ENCODE data around the gene WDR43.

Gene WDR43

GRCh38 chr2:28956415-28956826 is 62.0 kb downstream of the WDR43 start:
- no peak overlapping the region for H3K27ac ChIP-seq (ENCODE audit: insufficient read depth, low read depth, low read length, poor library complexity, severe bottlenecking)
- H3K4me1 ChIP-seq (ENCODE audit: control insufficient read depth, insufficient read depth, low read length): peaks cover 12% of the 10 kb centered on the region
- no peaks in the 10 kb centered on the region for H3K36me3 ChIP-seq (ENCODE audit: control insufficient read depth, insufficient read depth, low read length)
- no peaks in the 10 kb centered on the region for H3K27me3 ChIP-seq (ENCODE audit: control insufficient read depth, insufficient read depth, low read length, poor library complexity, severe bottlenecking)
- WGBS, 2 experiments: 37 to 39% methylated on average over 11 of the region's 11 CpGs
- no peaks in the 10 kb centered on the region for H3K9me3 ChIP-seq (ENCODE audit: control insufficient read depth, low read length)
- H3K4me3 ChIP-seq (ENCODE audit: insufficient read depth, low read depth, low read length): no peak overlapping the region

GRCh38 chr2:28956890-28957289 is 62.4 kb downstream of the WDR43 start:
- Histone ChIP-seq H3K27ac (ENCODE audit: insufficient read depth, low read depth, low read length, poor library complexity, severe bottlenecking) (no peak overlapping the region), H3K4me1 (ENCODE audit: control insufficient read depth, insufficient read depth, low read length) (peaks cover 7% of the 10 kb centered on the region), H3K36me3 (ENCODE audit: control insufficient read depth, insufficient read depth, low read length) (no peaks in the 10 kb centered on the region), H3K4me3 (ENCODE audit: insufficient read depth, low read depth, low read length) (no peak overlapping the region), H3K9me3 (ENCODE audit: control insufficient read depth, low read length) (no peaks in the 10 kb centered on the region), H3K27me3 (ENCODE audit: control insufficient read depth, insufficient read depth, low read length, poor library complexity, severe bottlenecking) (no peaks in the 10 kb centered on the region)
- 70 to 76% methylated on average over 15 of the region's 15 CpGs for WGBS, 2 experiments

GRCh38 chr2:28958689-28959088 is 64.2 kb downstream of the WDR43 start:
- peaks cover 5% of the 10 kb centered on the region for H3K4me1 ChIP-seq (ENCODE audit: control insufficient read depth, insufficient read depth, low read length)
- H3K4me3 ChIP-seq (ENCODE audit: insufficient read depth, low read depth, low read length): no peak overlapping the region
- no peaks in the 10 kb centered on the region for H3K9me3 ChIP-seq (ENCODE audit: control insufficient read depth, low read length)
- no peaks in the 10 kb centered on the region for H3K27me3 ChIP-seq (ENCODE audit: control insufficient read depth, insufficient read depth, low read length, poor library complexity, severe bottlenecking)
- WGBS, 2 experiments: 37% methylated on average over 9 of the region's 9 CpGs
- H3K36me3 ChIP-seq (ENCODE audit: control insufficient read depth, insufficient read depth, low read length): no peaks in the 10 kb centered on the region
- no peak overlapping the region for H3K27ac ChIP-seq (ENCODE audit: insufficient read depth, low read depth, low read length, poor library complexity, severe bottlenecking)

- Histone ChIP-seq H3K36me3 (ENCODE audit: control insufficient read depth, insufficient read depth, low read length) (no peaks in the 10 kb centered on the region), H3K27me3 (ENCODE audit: control insufficient read depth, insufficient read depth, low read length, poor library complexity, severe bottlenecking) (no peaks in the 10 kb centered on the region), H3K4me3 (ENCODE audit: insufficient read depth, low read depth, low read length) (no peak overlapping the region), H3K4me1 (ENCODE audit: control insufficient read depth, insufficient read depth, low read length) (peaks cover 5% of the 10 kb centered on the region), H3K27ac (ENCODE audit: insufficient read depth, low read depth, low read length, poor library complexity, severe bottlenecking) (no peak overlapping the region), H3K9me3 (ENCODE audit: control insufficient read depth, low read length) (no peaks in the 10 kb centered on the region)
- WGBS, 2 experiments: 88 to 89% methylated on average over 5 of the region's 5 CpGs
Measured at GRCh38 chr2:28960401-28960800, 65.9 kb downstream of the WDR43 start.

GRCh38 chr2:28962505-28962904 is 68.0 kb downstream of the WDR43 start:
- no peak overlapping the region for H3K4me3 ChIP-seq (ENCODE audit: insufficient read depth, low read depth, low read length)
- no peaks in the 10 kb centered on the region for H3K9me3 ChIP-seq (ENCODE audit: control insufficient read depth, low read length)
- H3K27ac ChIP-seq (ENCODE audit: insufficient read depth, low read depth, low read length, poor library complexity, severe bottlenecking): no peak overlapping the region
- no peaks in the 10 kb centered on the region for H3K27me3 ChIP-seq (ENCODE audit: control insufficient read depth, insufficient read depth, low read length, poor library complexity, severe bottlenecking)
- no peaks in the 10 kb centered on the region for H3K4me1 ChIP-seq (ENCODE audit: control insufficient read depth, insufficient read depth, low read length)
- H3K36me3 ChIP-seq (ENCODE audit: control insufficient read depth, insufficient read depth, low read length): no peaks in the 10 kb centered on the region
- WGBS, 2 experiments: 95 to 96% methylated on average over 1 of the region's 1 CpG

- no peaks in the 10 kb centered on the region for H3K9me3 ChIP-seq (ENCODE audit: control insufficient read depth, low read length)
- H3K27ac ChIP-seq (ENCODE audit: insufficient read depth, low read depth, low read length, poor library complexity, severe bottlenecking): no peak overlapping the region
- H3K4me3 ChIP-seq (ENCODE audit: insufficient read depth, low read depth, low read length): no peak overlapping the region
- no peaks in the 10 kb centered on the region for H3K36me3 ChIP-seq (ENCODE audit: control insufficient read depth, insufficient read depth, low read length)
- H3K4me1 ChIP-seq (ENCODE audit: control insufficient read depth, insufficient read depth, low read length): no peaks in the 10 kb centered on the region
- H3K27me3 ChIP-seq (ENCODE audit: control insufficient read depth, insufficient read depth, low read length, poor library complexity, severe bottlenecking): no peaks in the 10 kb centered on the region
- WGBS, 2 experiments: 90 to 92% methylated on average over 6 of the region's 6 CpGs
Measured at GRCh38 chr2:28970464-28971160, 76.1 kb downstream of the WDR43 start.

- Histone ChIP-seq H3K27ac (ENCODE audit: insufficient read depth, low read depth, low read length, poor library complexity, severe bottlenecking) (no peak overlapping the region), H3K27me3 (ENCODE audit: control insufficient read depth, insufficient read depth, low read length, poor library complexity, severe bottlenecking) (no peaks in the 10 kb centered on the region), H3K9me3 (ENCODE audit: control insufficient read depth, low read length) (no peaks in the 10 kb centered on the region), H3K4me1 (ENCODE audit: control insufficient read depth, insufficient read depth, low read length) (no peaks in the 10 kb centered on the region), H3K36me3 (ENCODE audit: control insufficient read depth, insufficient read depth, low read length) (no peaks in the 10 kb centered on the region), H3K4me3 (ENCODE audit: insufficient read depth, low read depth, low read length) (no peak overlapping the region)
- 93% methylated on average over 6 of the region's 6 CpGs for WGBS, 2 experiments
Measured at GRCh38 chr2:28972778-28973335, 78.4 kb downstream of the WDR43 start.

GRCh38 chr2:28974252-28974651 is 79.8 kb downstream of the WDR43 start:
- no peak overlapping the region for H3K27ac ChIP-seq (ENCODE audit: insufficient read depth, low read depth, low read length, poor library complexity, severe bottlenecking)
- WGBS, 2 experiments: 93 to 99% methylated on average over 4 of the region's 4 CpGs
- no peaks in the 10 kb centered on the region for H3K36me3 ChIP-seq (ENCODE audit: control insufficient read depth, insufficient read depth, low read length)
- peaks cover 4% of the 10 kb centered on the region for H3K4me1 ChIP-seq (ENCODE audit: control insufficient read depth, insufficient read depth, low read length)
- H3K4me3 ChIP-seq (ENCODE audit: insufficient read depth, low read depth, low read length): no peak overlapping the region
- no peaks in the 10 kb centered on the region for H3K27me3 ChIP-seq (ENCODE audit: control insufficient read depth, insufficient read depth, low read length, poor library complexity, severe bottlenecking)
- no peaks in the 10 kb centered on the region for H3K9me3 ChIP-seq (ENCODE audit: control insufficient read depth, low read length)

- no peaks in the 10 kb centered on the region for H3K27me3 ChIP-seq (ENCODE audit: control insufficient read depth, insufficient read depth, low read length, poor library complexity, severe bottlenecking)
- H3K4me1 ChIP-seq (ENCODE audit: control insufficient read depth, insufficient read depth, low read length): peaks cover 5% of the 10 kb centered on the region
- no peak overlapping the region for H3K4me3 ChIP-seq (ENCODE audit: insufficient read depth, low read depth, low read length)
- no peak overlapping the region for H3K27ac ChIP-seq (ENCODE audit: insufficient read depth, low read depth, low read length, poor library complexity, severe bottlenecking)
- 91 to 100% methylated on average over 1 of the region's 1 CpG for WGBS, 2 experiments
- H3K36me3 ChIP-seq (ENCODE audit: control insufficient read depth, insufficient read depth, low read length): no peaks in the 10 kb centered on the region
- H3K9me3 ChIP-seq (ENCODE audit: control insufficient read depth, low read length): no peaks in the 10 kb centered on the region
Measured at GRCh38 chr2:28975671-28976070, 81.2 kb downstream of the WDR43 start.

GRCh38 chr2:28976584-28976983 is 82.1 kb downstream of the WDR43 start:
- no peak overlapping the region for H3K27ac ChIP-seq (ENCODE audit: insufficient read depth, low read depth, low read length, poor library complexity, severe bottlenecking)
- no peaks in the 10 kb centered on the region for H3K9me3 ChIP-seq (ENCODE audit: control insufficient read depth, low read length)
- H3K4me3 ChIP-seq (ENCODE audit: insufficient read depth, low read depth, low read length): no peak overlapping the region
- H3K36me3 ChIP-seq (ENCODE audit: control insufficient read depth, insufficient read depth, low read length): no peaks in the 10 kb centered on the region
- no peaks in the 10 kb centered on the region for H3K27me3 ChIP-seq (ENCODE audit: control insufficient read depth, insufficient read depth, low read length, poor library complexity, severe bottlenecking)
- H3K4me1 ChIP-seq (ENCODE audit: control insufficient read depth, insufficient read depth, low read length): peaks cover 11% of the 10 kb centered on the region
- WGBS, 2 experiments: 88 to 94% methylated on average over 3 of the region's 3 CpGs

All from ectodermal cell (in vitro differentiated cells).